NCI-H524 (cell line): ENCODE data around the gene AGBL4.
"Not testable (repeated sequence)": the region's sequence is repeated elsewhere in the genome, so short reads cannot be mapped to it uniquely, and the experiment has no call there.

Experiments used
- DNase-seq, 2 experiments: peaks; one replicate each; lab custom pipeline; 2025; lab: John Stamatoyannopoulos, UW

AGBL4 gene

GRCh38 chr1:48547561-48548220 lies 1476.1 kb downstream of the AGBL4 start:
- no peak for DNase-seq

- no peak for DNase-seq
These were observed 1479.9 kb downstream of the AGBL4 start for GRCh38 chr1:48543854-48544253.

- DNase-seq, result peak in 1 of 2 experiments; percentile 23
These were observed 1483.2 kb downstream of the AGBL4 start for GRCh38 chr1:48540587-48540986.

- DNase-seq, result no peak
These were observed 1487.3 kb downstream of the AGBL4 start for GRCh38 chr1:48536477-48536876.

GRCh38 chr1:48532976-48533375 lies 1490.8 kb downstream of the AGBL4 start:
- DNase-seq, result peak; percentile 6 to 30

GRCh38 chr1:48530727-48531351 lies 1492.9 kb downstream of the AGBL4 start:
- peak in 1 of 2 experiments; percentile 52 for DNase-seq

GRCh38 chr1:48527051-48527450 lies 1496.7 kb downstream of the AGBL4 start:
- no peak for DNase-seq

GRCh38 chr1:48526008-48526710 lies 1497.6 kb downstream of the AGBL4 start:
- peak; percentile 3 to 37 for DNase-seq

- DNase-seq, result no peak
These were observed 1498.8 kb downstream of the AGBL4 start for GRCh38 chr1:48524892-48525467.

GRCh38 chr1:48523558-48523957 lies 1500.2 kb downstream of the AGBL4 start:
- DNase-seq, result no peak

GRCh38 chr1:48519896-48520295 lies 1503.9 kb downstream of the AGBL4 start:
- DNase-seq, result not testable (repeated sequence)

- DNase-seq, result no peak
These were observed 1516.9 kb downstream of the AGBL4 start for GRCh38 chr1:48506870-48507269.

- DNase-seq, result peak; percentile 9 to 72
These were observed 1523.0 kb downstream of the AGBL4 start for GRCh38 chr1:48500541-48501450.

GRCh38 chr1:48499211-48499735 lies 1524.5 kb downstream of the AGBL4 start:
- no peak for DNase-seq

GRCh38 chr1:48498096-48498791 lies 1525.5 kb downstream of the AGBL4 start:
- peak; percentile 61 to 63 for DNase-seq

GRCh38 chr1:48495911-48496310 lies 1527.8 kb downstream of the AGBL4 start:
- no peak for DNase-seq

GRCh38 chr1:48495166-48495565 lies 1528.6 kb downstream of the AGBL4 start:
- no peak for DNase-seq

GRCh38 chr1:48493970-48494769 lies 1529.6 kb downstream of the AGBL4 start:
- no peak for DNase-seq

- no peak for DNase-seq
These were observed 1530.7 kb downstream of the AGBL4 start for GRCh38 chr1:48493041-48493440.

- DNase-seq, result no peak
These were observed 1531.4 kb downstream of the AGBL4 start for GRCh38 chr1:48492392-48492791.
